DND-41 (cell line): ENCODE measurements around the gene PHF20.
"Not testable (repeated sequence)": the region's sequence is repeated elsewhere in the genome, so short reads cannot be mapped to it uniquely, and the experiment has no call there.

Experiments used
- ATAC-seq: fragments of 200-7000 bp; cut with Tn5 transposase; 3 replicates; pipeline ENCODE4 v1.9.1; 2021; ENCODE audit warnings: low read depth; ENCODE audit not compliant: insufficient read depth
- DNase-seq: peaks from one replicate; pipeline ENCODE4 v3.0.0-alpha.2; 2020
- H2AFZ ChIP-seq: 2 replicates; pipeline ENCODE4 v1.6.0; 2012; ENCODE audit warnings: low read depth, low read length
- H3K27ac ChIP-seq: 2 replicates; pipeline ENCODE4 v1.5.1; 2012; ENCODE audit warnings: low read length, inconsistent platforms
- H3K27me3 ChIP-seq: fragments of 200-600 bp; sonication (generic); 2 replicates; pipeline ENCODE4 v1.6.0; 2012; ENCODE audit warnings: low read length, mild to moderate bottlenecking, inconsistent platforms; ENCODE audit not compliant: insufficient read depth, poor library complexity
- H3K36me3 ChIP-seq: 2 replicates; pipeline ENCODE4 v1.5.1; 2012; ENCODE audit warnings: low read length, inconsistent platforms; ENCODE audit not compliant: insufficient read depth
- H3K4me1 ChIP-seq: 2 replicates; pipeline ENCODE4 v1.5.1; 2012; ENCODE audit warnings: mild to moderate bottlenecking, low read length; ENCODE audit not compliant: insufficient read depth
- H3K4me2 ChIP-seq: 2 replicates; pipeline ENCODE4 v1.6.0; 2012; ENCODE audit warnings: mild to moderate bottlenecking, moderate library complexity, low read length, inconsistent platforms; ENCODE audit not compliant: insufficient read depth
- H3K4me3 ChIP-seq, 2 experiments: fragments of 200-600 bp in 1 of 2; shearing (Covaris generic) in 1 of 2; 2 replicates each; pipeline ENCODE4 v1.5.1; 2012 to 2016; ENCODE audit warnings: inconsistent platforms in 2 of 2, low read length in 2 of 2, mild to moderate bottlenecking in 2 of 2, low read depth in 1 of 2, moderate library complexity in 1 of 2
- H3K79me2 ChIP-seq: 2 replicates; pipeline ENCODE4 v1.6.0; 2012; ENCODE audit warnings: low read length, inconsistent platforms; ENCODE audit not compliant: insufficient read depth
- H3K9ac ChIP-seq: 2 replicates; pipeline ENCODE4 v1.6.0; 2012; ENCODE audit warnings: low read depth, mild to moderate bottlenecking, inconsistent platforms, low read length, moderate library complexity
- H3K9me3 ChIP-seq: 2 replicates; pipeline ENCODE4 v1.5.1; 2012; ENCODE audit warnings: low read length, moderate library complexity, mild to moderate bottlenecking, inconsistent platforms; ENCODE audit not compliant: insufficient read depth, severe bottlenecking
- H4K20me1 ChIP-seq: 2 replicates; pipeline ENCODE4 v1.6.0; 2012; ENCODE audit warnings: low read length; ENCODE audit not compliant: insufficient read depth
- EZH2 ChIP-seq: IDR thresholded peaks from 3 replicates; pipeline ENCODE4 v1.6.1; 2012; ENCODE audit warnings: borderline replicate concordance, low read depth, mild to moderate bottlenecking, moderate library complexity, low read length, inconsistent platforms; ENCODE audit not compliant: severe bottlenecking
- TF ChIP-seq, protein P1 (sequence below): IDR thresholded peaks from 2 replicates; pipeline ENCODE4 v1.5.1; 2012; ENCODE audit warnings: borderline replicate concordance, low read length, moderate library complexity, mild to moderate bottlenecking; ENCODE audit not compliant: poor library complexity, severe bottlenecking; ENCODE audit errors: extremely low read depth

Gene PHF20

DNA sequence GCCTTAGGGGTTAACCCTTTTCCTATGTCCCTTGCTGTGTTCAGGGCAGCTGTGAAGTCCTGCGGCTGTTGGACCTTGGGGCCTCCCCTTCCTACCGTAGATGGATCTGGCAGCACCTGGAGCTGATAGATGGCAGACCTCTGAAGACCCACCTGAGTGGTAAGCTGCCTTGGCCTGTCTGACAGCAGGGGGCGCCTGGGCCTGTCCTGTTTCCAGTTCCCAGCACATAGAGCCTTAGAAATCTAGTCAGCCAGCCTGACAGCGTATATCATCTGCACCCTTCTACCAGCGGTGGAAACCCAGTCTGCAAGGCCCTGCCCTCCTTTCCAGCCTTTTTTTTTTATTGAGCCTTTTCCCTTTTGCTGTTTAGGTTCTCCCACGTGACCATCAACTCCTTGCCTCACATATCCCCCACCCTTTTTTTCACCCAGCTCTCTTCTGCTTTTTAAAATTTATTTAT, 223.2 kb downstream of the PHF20 start:
- no peak overlapping the region for H3K9ac ChIP-seq
- H3K79me2 ChIP-seq, result no peaks in the 10 kb centered on the region
- peak; percentile 83 for DNase-seq
- no peaks in the 10 kb centered on the region for H3K27me3 ChIP-seq
- no peak overlapping the region for H3K4me3 ChIP-seq
- no peaks in the 10 kb centered on the region for H3K36me3 ChIP-seq
- no peak overlapping the region for H3K4me2 ChIP-seq
- H4K20me1 ChIP-seq, result no peaks in the 10 kb centered on the region
- H3K4me1 ChIP-seq, result no peaks in the 10 kb centered on the region
- no peak overlapping the region for H3K27ac ChIP-seq
- no peak for TF ChIP-seq EZH2
- TF ChIP-seq, protein P1, sequence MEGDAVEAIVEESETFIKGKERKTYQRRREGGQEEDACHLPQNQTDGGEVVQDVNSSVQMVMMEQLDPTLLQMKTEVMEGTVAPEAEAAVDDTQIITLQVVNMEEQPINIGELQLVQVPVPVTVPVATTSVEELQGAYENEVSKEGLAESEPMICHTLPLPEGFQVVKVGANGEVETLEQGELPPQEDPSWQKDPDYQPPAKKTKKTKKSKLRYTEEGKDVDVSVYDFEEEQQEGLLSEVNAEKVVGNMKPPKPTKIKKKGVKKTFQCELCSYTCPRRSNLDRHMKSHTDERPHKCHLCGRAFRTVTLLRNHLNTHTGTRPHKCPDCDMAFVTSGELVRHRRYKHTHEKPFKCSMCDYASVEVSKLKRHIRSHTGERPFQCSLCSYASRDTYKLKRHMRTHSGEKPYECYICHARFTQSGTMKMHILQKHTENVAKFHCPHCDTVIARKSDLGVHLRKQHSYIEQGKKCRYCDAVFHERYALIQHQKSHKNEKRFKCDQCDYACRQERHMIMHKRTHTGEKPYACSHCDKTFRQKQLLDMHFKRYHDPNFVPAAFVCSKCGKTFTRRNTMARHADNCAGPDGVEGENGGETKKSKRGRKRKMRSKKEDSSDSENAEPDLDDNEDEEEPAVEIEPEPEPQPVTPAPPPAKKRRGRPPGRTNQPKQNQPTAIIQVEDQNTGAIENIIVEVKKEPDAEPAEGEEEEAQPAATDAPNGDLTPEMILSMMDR, result peak; percentile 97
- no peaks in the 10 kb centered on the region for H3K9me3 ChIP-seq
- peak; percentile 90 for ATAC-seq
- no peak overlapping the region for H2AFZ ChIP-seq

DNA sequence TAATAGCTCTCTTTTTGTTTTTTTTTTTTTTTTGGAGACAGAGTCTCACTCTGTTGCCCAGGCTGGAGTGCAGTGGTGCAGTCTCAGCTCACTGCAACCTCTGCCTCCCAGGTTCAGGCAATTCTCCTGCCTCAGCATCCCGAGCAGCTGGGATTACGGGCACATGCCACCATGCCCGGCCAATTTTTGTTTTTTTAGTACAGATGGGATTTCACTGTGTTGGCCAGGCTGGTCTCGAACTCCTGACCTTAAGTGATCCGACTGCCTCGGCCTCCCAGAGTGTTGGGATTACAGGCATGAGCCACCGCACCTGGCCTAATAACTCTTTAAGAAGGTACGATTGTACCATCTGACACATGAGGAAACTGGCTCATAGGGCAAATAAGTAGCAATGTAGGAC, 224.7 kb downstream of the PHF20 start:
- not testable (repeated sequence) for DNase-seq, H3K4me2 ChIP-seq, H2AFZ ChIP-seq, H3K79me2 ChIP-seq, ATAC-seq, H3K9me3 ChIP-seq, H3K4me3 ChIP-seq, H4K20me1 ChIP-seq, H3K9ac ChIP-seq, H3K4me1 ChIP-seq, H3K36me3 ChIP-seq, H3K27me3 ChIP-seq, H3K27ac ChIP-seq
